Smooth muscle cell (in vitro differentiated cells): ENCODE data around the gene MCAT. TPM values are rescaled to one million over a fixed set of nuclear protein-coding genes. Genes with fewer than 3 reads are reported as not detected.

Experiments used
- DNase-seq: peaks from one replicate; lab custom pipeline; 2025; ENCODE audit not compliant: unreplicated experiment; lab: John Stamatoyannopoulos, UW
- H2AFZ ChIP-seq: fragments of 200-600 bp; sonication (generic); 2 replicates; pipeline ENCODE4 v1.6.0; 2016; ENCODE audit warnings: antibody characterized with exemption, low read depth, mild to moderate bottlenecking
- H3F3A ChIP-seq: fragments of 200-600 bp; sonication (generic); 2 replicates; pipeline ENCODE4 v1.6.0; 2017; ENCODE audit warnings: antibody characterized with exemption, low read depth
- H3K27ac ChIP-seq: fragments of 200-600 bp; sonication (generic); 2 replicates; pipeline ENCODE4 v1.5.1; 2016; ENCODE audit warnings: low read depth, mild to moderate bottlenecking
- H3K27me3 ChIP-seq: fragments of 200-600 bp; sonication (generic); 2 replicates; pipeline ENCODE4 v1.6.1; 2016; ENCODE audit warnings: low read depth, mild to moderate bottlenecking
- H3K36me3 ChIP-seq: fragments of 200-600 bp; sonication (generic); 2 replicates; pipeline ENCODE4 v1.5.1; 2016; ENCODE audit warnings: low read depth
- H3K4me1 ChIP-seq: fragments of 200-600 bp; sonication (generic); 2 replicates; pipeline ENCODE4 v1.5.1; 2016; ENCODE audit warnings: low read depth
- H3K4me2 ChIP-seq: fragments of 200-600 bp; sonication (generic); 2 replicates; pipeline ENCODE4 v1.6.0; 2016; ENCODE audit warnings: mild to moderate bottlenecking
- H3K4me3 ChIP-seq: fragments of 200-600 bp; sonication (generic); 2 replicates; pipeline ENCODE4 v1.5.1; 2016; ENCODE audit warnings: mild to moderate bottlenecking
- H3K79me2 ChIP-seq: fragments of 200-600 bp; sonication (generic); 2 replicates; pipeline ENCODE4 v1.6.0; 2016; ENCODE audit warnings: low read depth, mild to moderate bottlenecking
- H3K9ac ChIP-seq: fragments of 200-600 bp; sonication (generic); 2 replicates; pipeline ENCODE4 v1.6.0; 2016; ENCODE audit warnings: low read depth
- H3K9me3 ChIP-seq: fragments of 200-600 bp; sonication (generic); replicated peaks from 2 replicates; pipeline ENCODE4 v1.5.1; 2016; ENCODE audit warnings: low read depth
- H4K20me1 ChIP-seq: fragments of 200-600 bp; sonication (generic); 2 replicates; pipeline ENCODE4 v1.6.0; 2016; ENCODE audit warnings: low read depth
- CTCF ChIP-seq: fragments of 200-600 bp; sonication (generic); IDR thresholded peaks from 2 replicates; pipeline ENCODE4 v1.5.1; 2017; ENCODE audit warnings: borderline replicate concordance, mild to moderate bottlenecking, antibody characterized with exemption; ENCODE audit not compliant: insufficient read depth, poor library complexity, severe bottlenecking
- WGBS: methylation state at CpG from one replicate; pipeline ENCODE4 v1.1.7; 2016; ENCODE audit warnings: low lambda C conversion rate; 5-methylcytosine and 5-hydroxymethylcytosine counted together
- polyA plus RNA-seq: library from polyadenylated mRNA; unstranded; fragments of >200 nt; fragmentation: Nextera tagmentation; extraction: Ambion mirVana; gene quantifications from 2 replicates; pipeline ENCODE4 v1.2.1, GENCODE V29; 2016
- total RNA-seq: library from RNA; depleted of rRNA; stranded (reverse); fragments of >200 nt; gene quantifications from 2 replicates; pipeline ENCODE4 v1.2.3, GENCODE V29; 2014

MCAT gene
- total and polyA plus RNA-seq, 2 experiments from 2014 or later, result 9.3 to 16.1 TPM

- Histone ChIP-seq H3K4me1 (peaks cover 12% of the 10 kb centered on the region), H3K4me2 (no peak overlapping the region), H4K20me1 (peaks cover 17% of the 10 kb centered on the region), H3K4me3 (no peak overlapping the region), H3F3A (no peaks in the 10 kb centered on the region), H3K9me3 (no peaks in the 10 kb centered on the region), H3K36me3 (no peaks in the 10 kb centered on the region), H3K27me3 (no peaks in the 10 kb centered on the region), H3K27ac (no peak overlapping the region), H2AFZ (no peak overlapping the region), H3K9ac (no peak overlapping the region), H3K79me2 (no peaks in the 10 kb centered on the region)
- no peak for TF ChIP-seq CTCF
- WGBS, result 95% methylated on average over 12 of the region's 13 CpGs
- no peak for DNase-seq
These were observed 38.3 kb upstream of the MCAT start for GRCh38 chr22:43181321-43182076.

GRCh38 chr22:43180670-43181069 is 37.5 kb upstream of the MCAT start:
- 98% methylated on average over 15 of the region's 15 CpGs for WGBS
- no peak overlapping the region for H3K4me2 ChIP-seq

GRCh38 chr22:43179911-43180195 is 36.7 kb upstream of the MCAT start:
- Histone ChIP-seq H3K9me3 (no peaks in the 10 kb centered on the region), H3K36me3 (no peaks in the 10 kb centered on the region)
- 97% methylated on average over 5 of the region's 15 CpGs for WGBS

More at GRCh38 chr22:43180670-43181069, 37.5 kb upstream of the MCAT start:
- Histone ChIP-seq H3K27ac (no peak overlapping the region), H3K9ac (no peak overlapping the region), H3K4me3 (no peak overlapping the region), H3K4me1 (peaks cover 6% of the 10 kb centered on the region), H3K9me3 (no peaks in the 10 kb centered on the region), H3K36me3 (no peaks in the 10 kb centered on the region), H3F3A (no peaks in the 10 kb centered on the region), H3K79me2 (no peaks in the 10 kb centered on the region), H4K20me1 (peaks cover 17% of the 10 kb centered on the region), H3K27me3 (no peaks in the 10 kb centered on the region), H2AFZ (no peak overlapping the region)
- DNase-seq, result no peak
- no peak for TF ChIP-seq CTCF

More at GRCh38 chr22:43179911-43180195, 36.7 kb upstream of the MCAT start:
- no peak overlapping the region for H3K4me2 ChIP-seq
- no peak overlapping the region for H3K9ac ChIP-seq
- H4K20me1 ChIP-seq, result peaks cover 17% of the 10 kb centered on the region
- H3K27ac ChIP-seq, result no peak overlapping the region
- TF ChIP-seq CTCF, result no peak
- H3F3A ChIP-seq, result no peaks in the 10 kb centered on the region
- H3K27me3 ChIP-seq, result no peaks in the 10 kb centered on the region
- no peak overlapping the region for H3K4me3 ChIP-seq
- no peaks in the 10 kb centered on the region for H3K79me2 ChIP-seq
- H2AFZ ChIP-seq, result no peak overlapping the region
- peaks cover 3% of the 10 kb centered on the region for H3K4me1 ChIP-seq
- DNase-seq, result no peak
